HG03575 (cell line): ENCODE results near the gene ZNF280D.
"Not testable (repeated sequence)": the region's sequence is repeated elsewhere in the genome, so short reads cannot be mapped to it uniquely, and the experiment has no call there.

Experiments
- ATAC-seq: cut with Tn5 transposase; IDR thresholded peaks from one replicate; pipeline ENCODE4 v1.9.1; 2021; ENCODE audit not compliant: unreplicated experiment, insufficient number of reproducible peaks, low FRiP score; ENCODE audit errors: extremely low read depth

Gene ZNF280D

GRCh38 chr15:56723787-56724186 lies 9.5 kb downstream of the ZNF280D start:
- no peak for ATAC-seq

- ATAC-seq: no peak
Measured at GRCh38 chr15:56719774-56720555, 13.3 kb downstream of the ZNF280D start.

GRCh38 chr15:56719021-56719612 lies 14.2 kb downstream of the ZNF280D start:
- no peak for ATAC-seq

GRCh38 chr15:56718560-56718959 lies 14.7 kb downstream of the ZNF280D start:
- ATAC-seq: no peak

GRCh38 chr15:56716334-56716733 lies 17.0 kb downstream of the ZNF280D start:
- no peak for ATAC-seq

GRCh38 chr15:56715220-56715619 lies 18.1 kb downstream of the ZNF280D start:
- no peak for ATAC-seq

GRCh38 chr15:56709502-56709901 lies 23.8 kb downstream of the ZNF280D start:
- not testable (repeated sequence) for ATAC-seq

GRCh38 chr15:56699743-56700142 lies 33.6 kb downstream of the ZNF280D start:
- no peak for ATAC-seq

- no peak for ATAC-seq
Measured at GRCh38 chr15:56698270-56698669, 35.0 kb downstream of the ZNF280D start.

GRCh38 chr15:56693761-56694160 lies 39.5 kb downstream of the ZNF280D start:
- ATAC-seq: no peak

GRCh38 chr15:56690733-56691132 lies 42.6 kb downstream of the ZNF280D start:
- ATAC-seq: no peak

GRCh38 chr15:56683908-56684307 lies 49.4 kb downstream of the ZNF280D start:
- no peak for ATAC-seq

GRCh38 chr15:56681113-56681512 lies 52.2 kb downstream of the ZNF280D start:
- no peak for ATAC-seq

GRCh38 chr15:56679225-56679624 lies 54.1 kb downstream of the ZNF280D start:
- ATAC-seq: no peak

GRCh38 chr15:56678571-56678970 lies 54.7 kb downstream of the ZNF280D start:
- no peak for ATAC-seq

GRCh38 chr15:56677271-56677670 lies 56.0 kb downstream of the ZNF280D start:
- no peak for ATAC-seq

GRCh38 chr15:56675930-56676329 lies 57.4 kb downstream of the ZNF280D start:
- no peak for ATAC-seq

- ATAC-seq: no peak
Measured at GRCh38 chr15:56674857-56675256, 58.5 kb downstream of the ZNF280D start.

- ATAC-seq: no peak
Measured at GRCh38 chr15:56672721-56673120, 60.6 kb downstream of the ZNF280D start.

- ATAC-seq: no peak
Measured at GRCh38 chr15:56667517-56667916, 65.8 kb downstream of the ZNF280D start.

- no peak for ATAC-seq
Measured at GRCh38 chr15:56660943-56661342, 72.4 kb downstream of the ZNF280D start.
